ENCODE data around the gene FBF1.

Gene FBF1

DNA sequence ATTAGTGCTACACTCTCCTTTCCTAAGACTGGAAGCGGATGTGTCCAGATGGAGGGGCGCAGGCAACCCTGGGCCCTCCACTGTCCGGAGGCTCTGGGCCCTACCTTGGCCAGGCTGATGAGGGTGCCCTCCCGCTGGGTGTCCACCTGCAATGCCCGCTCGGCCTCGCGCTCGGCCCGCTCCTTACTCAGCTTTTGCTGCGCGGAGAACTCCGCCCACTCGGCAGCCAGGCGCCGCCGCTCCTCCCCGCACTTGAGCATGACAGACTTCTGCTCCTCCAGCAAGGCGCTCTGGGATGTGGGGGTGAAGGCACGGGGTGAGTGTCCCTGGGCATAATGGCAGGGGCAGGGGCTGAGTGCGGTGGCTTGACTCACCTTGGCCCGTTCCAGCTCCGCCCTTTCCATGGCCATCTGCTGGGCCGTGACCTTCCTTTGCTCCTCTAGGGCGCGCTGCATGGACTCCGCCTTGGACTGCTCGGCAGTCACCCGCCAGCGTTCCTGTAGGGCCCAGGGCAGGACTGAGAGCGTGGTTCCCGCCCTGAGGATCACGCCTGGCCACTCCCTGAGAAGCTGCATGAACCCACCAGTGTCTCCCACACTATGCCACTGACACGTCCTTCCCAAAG is 26.1 kb downstream of the FBF1 start:
- DNase-seq: no peak

DNA sequence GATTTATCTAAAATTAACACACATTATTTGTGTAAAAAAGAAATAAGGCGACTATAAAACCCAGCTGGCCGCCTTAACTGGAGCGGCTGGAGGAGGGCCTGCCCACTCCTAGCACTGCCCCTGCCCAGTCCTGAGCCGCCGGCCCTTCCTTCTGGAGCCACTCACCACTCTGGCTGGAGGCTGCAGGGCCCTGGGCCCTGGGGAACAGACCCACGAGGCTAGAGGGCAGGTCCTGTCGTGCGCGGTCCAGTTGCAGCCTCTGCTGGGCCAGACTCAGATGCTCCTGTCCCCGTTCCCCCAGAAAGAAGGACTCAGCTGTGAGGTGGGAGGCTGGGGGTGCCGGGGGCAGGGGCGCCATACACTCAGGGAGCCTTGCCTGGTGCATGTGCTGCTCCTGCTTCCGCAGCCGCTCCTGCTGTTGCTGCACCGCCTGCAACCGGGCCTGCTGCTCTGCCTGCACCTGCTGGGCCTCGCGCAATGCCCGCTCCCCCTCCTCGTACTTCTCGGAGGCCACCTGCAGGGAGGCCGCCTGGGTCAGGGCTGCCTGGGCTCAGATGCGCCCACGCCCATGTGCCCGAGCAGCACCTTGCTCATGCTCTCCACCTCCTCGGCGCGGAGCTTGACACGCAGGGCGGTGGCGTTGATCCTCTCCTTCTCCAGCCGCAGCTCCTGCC is 27.2 kb downstream of the FBF1 start:
- no peak for DNase-seq

DNA sequence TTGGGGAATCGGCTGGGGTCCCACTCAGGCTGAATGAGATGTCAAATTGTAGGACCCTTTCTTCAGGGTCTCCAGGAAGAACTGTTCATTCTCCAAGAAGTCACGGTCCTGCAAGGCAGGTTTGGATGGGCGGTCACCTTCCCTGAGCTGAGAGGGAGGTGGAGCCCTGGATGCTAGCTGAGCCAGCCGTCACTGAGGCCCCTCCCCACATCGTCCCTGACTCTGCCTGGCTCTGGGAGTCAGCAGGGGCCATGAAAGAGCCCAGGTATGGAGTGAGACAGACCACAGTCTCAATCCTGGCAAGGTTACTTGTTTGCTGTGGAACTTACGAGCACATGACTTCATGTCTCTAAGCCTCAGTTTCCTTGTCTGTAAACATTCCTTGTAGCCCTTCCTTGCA is 30.1 kb downstream of the FBF1 start:
- DNase-seq: no peak

DNA sequence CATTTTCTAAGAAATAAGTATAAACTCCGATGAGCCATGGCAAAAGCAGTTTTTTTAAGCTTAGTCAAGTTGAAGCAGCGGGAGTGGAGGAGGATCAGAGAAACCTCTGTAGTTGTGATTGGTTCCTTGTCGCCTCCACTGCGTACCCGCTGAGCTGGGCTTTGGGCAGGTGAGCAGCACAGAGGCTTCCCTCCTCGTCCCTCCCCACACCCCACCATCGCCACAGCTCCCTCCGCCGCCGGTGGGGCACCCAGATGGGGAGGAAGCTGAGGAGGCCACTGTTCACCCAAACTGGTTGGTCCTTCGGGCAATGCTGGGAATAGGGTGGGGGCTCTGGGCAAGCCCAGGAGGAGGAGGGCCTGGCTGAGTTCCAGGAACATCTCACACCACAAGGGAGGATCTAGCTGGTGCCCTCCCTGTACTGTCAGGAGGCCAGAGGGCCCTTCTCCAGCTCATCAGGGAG is 31.0 kb downstream of the FBF1 start:
- peak; percentile 37 for DNase-seq

DNA sequence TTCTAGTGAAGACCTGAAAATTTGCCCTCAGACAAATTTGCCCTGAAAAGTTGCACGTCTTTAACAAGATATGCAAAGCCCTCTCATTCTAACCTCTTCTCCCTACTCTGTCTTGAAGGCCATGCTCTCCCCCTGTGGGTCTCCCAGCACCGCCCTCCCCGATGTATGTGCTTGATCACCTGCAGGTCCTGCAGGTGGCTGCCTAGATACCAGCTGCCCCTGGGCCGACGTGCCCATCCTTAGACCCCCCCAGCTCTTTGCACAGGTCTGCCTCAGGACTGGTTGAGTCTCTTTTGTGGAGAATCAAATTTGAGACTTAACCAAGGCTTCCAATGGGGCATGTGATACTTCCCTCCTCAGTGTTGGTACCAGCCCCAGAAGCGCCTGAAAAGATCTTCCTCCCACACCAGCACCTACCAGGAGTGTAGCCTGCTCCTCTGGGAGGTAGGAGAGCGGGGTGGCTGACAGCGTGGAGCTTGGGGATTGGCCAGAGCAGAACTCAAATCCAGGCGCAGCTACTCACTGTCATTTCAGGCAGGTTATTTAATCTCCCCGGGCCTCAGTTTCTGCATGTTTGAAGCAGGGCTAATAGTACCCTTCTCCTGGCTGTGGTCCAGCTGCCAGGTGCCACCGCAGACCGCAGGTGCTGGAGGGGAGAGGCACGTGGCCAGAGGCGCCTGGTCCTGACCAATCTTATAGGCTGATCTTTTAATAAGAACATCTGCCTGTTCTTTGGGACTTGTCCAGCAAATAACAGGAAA is 31.6 kb downstream of the FBF1 start:
- no peak for DNase-seq

DNA sequence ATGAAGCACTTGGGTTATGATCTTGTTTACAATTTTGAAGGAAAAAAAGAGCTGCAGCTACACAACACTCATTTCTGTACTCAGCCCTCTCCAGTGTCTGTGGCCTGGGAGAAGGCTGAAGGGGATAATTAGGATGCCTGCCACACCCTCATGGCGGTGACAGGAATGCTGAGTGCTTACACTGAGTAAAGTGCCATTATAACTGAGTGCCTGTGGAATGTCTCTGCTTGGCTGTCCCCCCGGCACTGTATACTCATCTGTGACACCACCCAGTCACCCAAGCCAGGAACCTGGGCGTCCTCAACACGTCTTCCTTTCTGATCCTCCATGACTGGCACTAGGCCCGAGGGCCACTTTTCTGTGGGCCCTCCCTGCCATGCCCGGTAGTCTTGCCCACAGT is 32.6 kb downstream of the FBF1 start:
- no peak for DNase-seq

DNA sequence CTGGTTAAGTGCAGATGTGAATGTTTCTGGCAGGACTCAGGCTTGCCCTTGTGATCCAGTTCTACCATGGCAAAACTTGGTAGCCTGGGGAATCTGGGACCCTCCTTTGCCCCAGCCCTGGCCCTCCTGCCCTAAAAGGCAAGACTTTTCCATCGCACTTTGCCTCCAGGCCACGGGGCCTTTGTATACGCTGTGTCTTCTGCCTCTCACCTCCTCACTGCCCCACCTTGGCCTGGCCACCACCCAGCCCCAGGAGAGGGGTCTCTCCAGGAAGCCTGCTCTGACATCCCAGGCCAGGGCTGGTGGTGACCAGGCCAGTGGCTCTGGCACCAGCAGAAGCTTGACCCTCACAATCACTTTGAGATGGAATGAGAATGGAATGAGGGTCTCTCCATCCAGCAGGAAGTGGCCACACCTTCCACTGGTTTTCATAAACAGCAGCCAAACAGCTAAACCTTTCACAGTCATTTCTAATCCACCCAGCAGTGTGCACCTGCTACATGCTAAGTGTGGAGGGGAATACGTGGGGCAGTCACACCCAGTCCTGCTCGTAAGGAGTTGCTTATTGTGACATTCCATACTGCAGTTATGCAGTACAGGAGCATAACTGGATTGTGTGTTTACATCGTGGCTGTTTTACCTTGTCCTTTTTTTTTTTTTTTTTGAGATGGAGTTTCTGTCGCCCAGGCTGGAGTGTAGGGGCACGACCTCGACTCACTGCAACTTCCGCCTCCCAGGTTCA is 34.5 kb downstream of the FBF1 start:
- no peak for DNase-seq

DNA sequence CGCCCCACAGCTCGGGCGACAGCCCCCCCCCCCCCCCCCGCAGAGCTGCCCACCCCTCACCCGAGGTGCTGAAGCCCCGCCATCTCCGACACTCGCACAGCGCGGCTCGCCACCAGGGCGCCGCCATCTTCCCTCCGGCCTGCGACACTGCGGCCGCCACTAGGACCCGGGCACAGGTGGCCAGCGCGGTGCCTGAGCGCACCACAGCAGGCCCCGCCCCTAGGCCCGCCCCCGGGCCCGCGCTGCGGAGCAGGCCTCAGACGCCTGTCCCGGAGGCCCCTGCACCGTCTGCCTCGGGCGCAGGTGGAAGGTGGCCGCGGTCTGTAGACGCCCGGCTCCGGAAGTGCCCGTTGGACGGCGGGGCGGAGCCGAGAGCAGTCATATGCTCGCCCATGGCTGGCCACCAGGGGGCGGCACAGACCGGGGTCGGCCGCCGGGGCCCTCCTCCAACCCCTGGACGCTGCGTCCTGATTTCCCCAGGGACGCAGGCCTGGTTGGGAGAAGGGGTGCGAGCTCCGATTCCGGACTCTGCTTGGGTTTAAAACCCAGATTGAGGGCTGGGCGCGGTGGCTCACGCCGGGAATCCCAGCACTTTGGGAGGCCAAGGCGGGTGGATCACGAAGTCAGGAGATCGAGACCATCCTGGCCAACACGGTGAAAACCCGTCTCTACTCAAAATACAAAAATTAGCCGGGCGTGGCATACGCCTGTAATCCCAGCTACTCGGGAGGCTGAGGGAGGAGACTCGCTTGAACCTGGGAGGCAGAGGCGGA is 35.9 kb downstream of the FBF1 start, which contains the start of gene MRPL38:
Gene MRPL38, minus strand, starts transcription at position 136 of the 773 bp plus-strand sequence. Its CDS starts 9 bp downstream, at position 127.
- peak; percentile 87 for DNase-seq

DNA sequence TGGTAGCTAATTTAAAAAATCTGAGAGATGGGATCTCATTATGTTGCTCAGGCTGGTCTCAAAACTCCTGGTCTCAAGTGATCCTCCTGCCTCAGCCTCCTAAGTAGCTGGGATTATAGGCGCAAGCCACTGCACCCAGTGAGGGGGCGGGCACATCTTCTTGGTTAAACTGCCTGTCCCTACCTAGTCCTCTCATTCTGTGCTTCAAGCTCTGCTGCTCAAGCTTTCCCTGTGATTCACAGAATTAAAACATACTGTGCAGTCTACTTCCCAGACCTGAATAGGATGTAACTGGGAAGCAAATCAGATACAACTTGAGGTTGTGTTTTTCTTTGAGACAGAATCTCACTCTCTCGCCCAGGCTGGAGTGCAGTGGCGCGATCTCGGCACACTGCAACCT is 38.4 kb downstream of the FBF1 start:
- DNase-seq: peak; percentile 55

DNA sequence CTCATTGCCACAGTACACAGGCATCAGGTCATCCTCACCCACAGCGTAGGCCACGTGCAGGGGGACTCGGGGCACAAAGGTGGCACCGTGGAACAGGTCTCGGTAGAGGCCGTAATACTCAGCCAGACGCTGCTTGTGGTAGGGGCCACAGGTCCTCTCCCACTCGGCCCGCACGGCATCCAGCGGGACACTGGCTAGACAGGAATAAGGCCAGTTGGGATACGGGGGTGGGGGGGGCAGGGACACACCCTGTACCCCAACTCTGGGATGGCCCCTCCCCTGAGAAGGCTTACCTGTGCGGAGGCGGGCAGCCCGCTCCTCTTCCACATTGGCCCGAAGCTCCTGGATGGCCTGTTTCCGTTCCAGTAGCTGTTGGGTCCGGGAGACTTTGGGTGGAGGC is 39.1 kb downstream of the FBF1 start:
- no peak for DNase-seq

DNA sequence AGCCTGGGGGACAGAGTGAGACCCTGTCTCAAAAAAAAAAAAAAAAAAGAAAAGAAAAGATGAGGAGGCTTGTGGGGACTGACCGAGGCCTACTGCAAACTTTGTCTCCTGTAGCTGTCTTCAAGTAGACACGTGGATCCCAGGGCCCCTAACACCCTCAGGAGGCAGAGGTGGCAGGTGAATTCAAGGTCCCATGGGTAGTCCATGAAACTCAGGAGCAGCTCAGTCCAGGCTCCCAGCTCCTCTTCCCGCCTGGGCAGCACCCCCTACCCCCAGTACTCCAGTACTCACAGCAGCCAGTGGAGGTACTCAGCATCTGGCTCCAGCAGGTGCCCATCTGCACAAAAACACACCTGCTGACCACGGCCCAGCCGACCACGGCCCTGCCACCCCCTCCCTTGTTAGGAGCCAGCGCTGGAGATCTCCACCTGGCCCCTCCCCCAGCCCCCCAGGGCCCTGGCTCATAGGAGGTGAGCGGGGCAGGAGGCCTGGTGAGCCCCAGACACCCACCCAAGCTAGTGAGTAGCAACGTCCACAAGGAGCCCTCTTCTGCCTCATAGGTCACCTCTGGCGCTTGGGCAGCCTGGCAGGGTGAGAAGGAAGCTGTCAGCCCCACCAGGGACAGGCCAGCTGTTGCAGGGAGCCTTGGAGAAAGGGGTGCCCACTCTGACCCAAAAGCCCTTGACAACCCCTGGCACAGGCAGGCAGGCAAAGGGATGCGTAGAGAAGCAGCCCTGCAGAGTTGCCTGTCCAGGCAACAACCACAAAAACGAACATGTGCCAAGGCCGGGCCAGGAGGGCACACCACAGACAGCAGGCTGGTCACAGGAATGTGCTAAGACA is 39.9 kb downstream of the FBF1 start:
- no peak for DNase-seq

DNA sequence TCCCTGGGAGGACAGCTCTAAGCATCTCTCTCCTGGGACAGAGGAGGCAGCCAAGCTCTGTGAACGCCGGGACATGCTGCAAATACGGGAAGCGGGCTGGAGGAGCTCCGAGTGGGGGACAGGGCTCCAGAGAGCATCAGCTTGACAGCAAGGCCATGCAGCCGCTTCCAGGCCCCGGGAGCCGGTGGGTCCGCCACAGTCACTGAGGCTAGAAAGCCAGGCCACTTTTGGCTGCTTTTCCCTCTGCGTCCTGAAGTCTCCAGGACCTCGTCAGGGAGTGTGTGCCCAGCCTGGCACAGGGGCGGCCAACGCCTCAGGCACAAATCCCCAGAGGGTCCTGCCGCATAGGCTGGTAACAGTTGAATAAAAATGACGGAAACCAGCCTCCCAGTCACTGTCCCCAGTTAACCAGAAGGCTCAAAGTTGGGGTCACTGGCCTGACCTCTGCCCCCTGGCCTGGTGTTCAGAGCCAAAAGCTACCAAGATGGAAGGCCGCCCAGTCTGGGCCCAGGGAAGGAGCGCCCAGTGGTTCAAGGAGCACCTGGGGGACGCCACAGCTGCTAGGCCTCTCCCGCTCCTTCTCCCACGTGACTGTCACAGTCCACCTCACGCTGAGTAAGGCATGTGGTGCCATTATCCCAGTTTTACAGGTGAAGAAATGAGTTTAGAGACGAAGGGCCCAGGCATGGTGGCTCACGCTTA is 40.9 kb downstream of the FBF1 start:
- no peak for DNase-seq

DNA sequence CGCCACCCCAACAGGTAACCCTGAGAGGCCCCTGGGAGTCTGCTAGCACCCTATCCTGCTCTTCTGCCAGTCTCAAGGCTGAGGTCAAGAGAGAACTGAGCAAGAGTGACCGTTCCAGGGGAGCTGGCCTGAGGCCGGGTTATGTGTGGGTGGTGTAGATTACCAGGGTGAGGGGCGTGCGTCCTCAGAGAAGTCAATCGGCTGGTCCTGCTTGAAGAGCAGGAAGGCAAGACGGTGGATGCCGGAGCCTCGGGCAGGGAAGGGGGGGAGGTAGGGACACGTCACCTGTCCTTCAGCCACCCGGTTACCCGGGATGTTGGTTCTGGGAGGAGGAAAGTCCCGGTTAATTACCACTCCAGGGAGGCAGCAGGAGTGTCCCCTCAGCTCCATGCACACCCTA is 41.5 kb downstream of the FBF1 start:
- no peak for DNase-seq

DNA sequence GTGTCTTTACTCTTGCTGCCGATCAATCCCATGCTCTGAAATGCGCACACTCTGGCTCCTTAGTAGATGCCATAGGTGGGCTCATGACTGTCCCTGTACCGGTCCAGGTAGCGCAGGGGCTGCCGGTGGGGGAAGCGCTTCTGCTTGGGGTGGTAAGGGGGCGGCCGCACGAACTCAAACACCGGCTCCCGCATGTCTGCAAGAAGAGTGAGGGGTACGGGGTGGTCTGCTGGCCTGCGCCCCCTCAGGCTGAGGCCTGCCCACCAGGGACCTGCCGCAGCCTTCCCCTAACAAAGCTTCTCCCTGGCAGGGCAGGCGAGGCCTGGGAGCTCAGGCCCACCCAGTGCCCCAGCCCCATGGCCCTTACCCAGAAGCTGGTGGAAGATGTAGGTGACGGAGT is 42.1 kb downstream of the FBF1 start:
- DNase-seq: no peak

DNA sequence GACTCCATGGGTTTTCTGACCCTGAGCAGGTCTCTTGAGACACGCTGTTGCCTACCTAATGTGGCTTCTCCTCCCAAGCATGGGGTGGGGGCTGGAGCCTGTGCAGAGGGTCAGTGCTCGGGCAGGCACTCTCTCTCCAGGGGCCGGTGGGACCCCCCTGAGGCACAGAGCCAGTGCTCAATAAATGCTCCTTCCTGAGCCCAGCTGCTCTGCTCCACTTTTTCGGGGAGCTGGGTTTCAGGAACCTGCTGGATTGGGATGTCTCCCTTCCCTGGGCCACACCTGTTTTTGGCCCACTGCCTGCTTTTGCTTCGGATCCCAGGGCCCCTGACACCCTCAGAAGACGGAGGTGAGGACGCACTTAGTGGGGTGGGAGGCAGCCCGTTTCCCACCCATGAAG is 42.8 kb downstream of the FBF1 start:
- DNase-seq: no peak

DNA sequence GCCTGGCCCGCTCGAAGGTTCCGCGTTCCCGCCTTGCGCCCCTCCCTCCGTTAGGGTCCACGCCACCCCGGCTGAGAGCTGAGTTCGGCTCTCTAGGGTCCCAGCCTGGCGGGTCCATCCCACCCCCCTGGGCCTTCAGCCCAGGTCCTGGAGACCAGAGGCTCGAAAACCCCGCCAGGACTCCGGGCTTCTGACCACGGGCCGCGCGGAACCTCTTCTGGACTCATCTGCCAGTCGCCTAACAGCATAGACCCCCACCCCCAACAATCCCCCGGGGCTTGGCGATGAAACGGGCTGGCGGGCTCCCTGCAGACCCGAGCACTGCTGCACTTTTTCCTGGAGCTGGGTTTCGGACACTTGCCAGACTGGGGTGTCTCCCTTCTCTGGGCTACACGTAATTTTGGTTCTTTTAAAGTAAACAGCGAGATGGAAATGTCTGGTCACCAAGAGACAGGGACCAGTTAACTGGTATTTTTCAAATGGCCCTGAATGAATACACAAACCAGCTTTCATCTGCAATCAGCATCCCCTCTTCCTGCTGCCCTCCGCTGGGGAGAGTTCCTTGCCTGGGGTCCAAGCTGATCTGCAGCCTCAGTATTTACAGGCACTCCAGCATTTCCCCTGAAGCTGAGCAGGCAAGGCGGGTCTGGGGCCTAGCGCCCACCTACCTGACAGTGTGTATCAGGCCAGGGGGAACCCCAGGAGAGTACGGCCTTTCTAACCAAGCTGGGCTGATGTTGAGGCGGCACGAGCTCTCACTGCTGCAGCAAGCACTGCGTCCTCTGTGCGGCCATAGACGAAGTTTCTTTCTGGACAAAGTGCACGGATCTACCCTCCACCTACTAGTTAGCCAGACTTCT is 43.5 kb downstream of the FBF1 start:
- no peak for DNase-seq

DNA sequence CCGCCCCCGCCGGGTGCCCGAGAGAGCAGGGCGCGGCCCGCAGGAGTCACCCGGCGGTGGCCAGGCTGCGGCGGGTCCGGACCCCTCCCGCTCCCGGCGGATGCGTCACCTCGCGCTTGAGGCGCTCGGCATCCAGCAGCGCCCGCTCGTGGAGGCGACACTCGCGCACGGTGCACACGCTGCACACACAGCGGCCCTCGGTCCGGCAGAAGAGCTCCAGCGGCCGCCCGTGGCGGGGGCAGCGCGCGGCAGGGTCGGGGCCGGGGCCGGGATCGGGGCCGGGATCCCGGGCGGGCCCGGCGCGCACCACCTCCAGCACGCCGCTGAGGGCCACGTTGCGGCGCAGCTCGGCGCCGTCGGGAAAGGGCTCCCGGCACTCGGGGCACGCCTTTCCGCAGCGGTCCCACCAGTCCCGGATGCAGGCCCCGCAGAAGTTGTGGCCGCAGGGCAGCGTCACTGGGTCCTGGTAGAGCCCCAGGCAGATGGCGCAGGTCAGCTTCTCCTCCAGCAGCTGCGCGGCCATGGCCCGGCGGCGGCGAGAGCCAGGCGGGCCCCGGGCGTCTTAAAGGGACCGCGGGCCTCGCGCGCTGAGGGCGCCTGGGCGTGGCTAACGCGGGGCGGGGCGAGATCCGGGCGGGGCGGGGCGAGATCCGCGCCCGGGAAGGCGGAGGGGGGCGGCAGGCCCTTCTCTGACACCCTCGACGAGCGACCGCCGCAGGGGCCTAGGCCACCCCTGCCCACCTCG is 44.3 kb downstream of the FBF1 start, which contains the start of gene TRIM65:
Gene TRIM65, minus strand, starts transcription at position 537 of the 745 bp plus-strand sequence. Its CDS starts 14 bp downstream, at position 523.
- peak; percentile 32 for DNase-seq

DNA sequence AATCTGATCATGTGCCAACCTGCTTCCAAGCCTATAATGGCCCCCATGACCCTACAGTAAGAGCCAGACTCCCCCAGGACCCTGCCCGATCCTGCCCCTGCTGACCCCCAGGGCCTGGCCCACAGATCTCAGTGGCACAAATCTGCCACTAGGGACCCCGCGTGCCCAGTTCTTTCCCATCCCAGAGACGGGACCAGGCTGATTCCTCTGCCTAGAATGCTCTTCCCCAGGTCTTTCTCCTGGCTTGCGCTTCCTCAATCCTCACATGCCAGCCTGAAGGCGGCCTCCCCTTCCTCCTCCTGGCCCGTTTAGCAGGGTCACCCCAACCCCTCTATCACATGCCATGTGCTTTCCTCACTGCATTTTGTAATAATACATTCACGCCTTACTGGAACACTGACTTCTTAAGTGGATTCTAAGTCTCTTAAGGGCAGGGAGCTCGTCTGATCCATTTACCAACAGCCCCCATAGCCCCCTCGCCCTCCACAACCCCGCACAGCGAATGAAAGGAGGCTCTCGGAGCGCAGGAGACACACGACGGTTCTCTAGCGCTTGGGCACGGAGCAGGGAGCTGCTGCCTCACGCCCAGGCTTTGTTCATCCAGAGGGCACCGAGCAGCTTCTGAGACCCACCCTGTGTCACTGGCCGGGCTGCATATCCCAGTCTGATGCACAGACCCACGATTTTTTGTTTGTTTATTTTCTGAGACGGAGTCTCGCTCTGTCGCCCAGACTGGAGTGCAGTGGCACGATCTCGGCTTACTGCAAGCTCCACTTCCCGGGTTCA is 45.3 kb downstream of the FBF1 start:
- DNase-seq: no peak

Data from kidney glomerular epithelial cell (primary cell).